ENCODE data around the gene STX18.
A peak's percentile ranks its signal among the peaks of the same experiment; 100 is the strongest.
"Not testable (repeated sequence)": the region's sequence is repeated elsewhere in the genome, so short reads cannot be mapped to it uniquely, and the experiment has no call there.

The STX18 gene

DNA sequence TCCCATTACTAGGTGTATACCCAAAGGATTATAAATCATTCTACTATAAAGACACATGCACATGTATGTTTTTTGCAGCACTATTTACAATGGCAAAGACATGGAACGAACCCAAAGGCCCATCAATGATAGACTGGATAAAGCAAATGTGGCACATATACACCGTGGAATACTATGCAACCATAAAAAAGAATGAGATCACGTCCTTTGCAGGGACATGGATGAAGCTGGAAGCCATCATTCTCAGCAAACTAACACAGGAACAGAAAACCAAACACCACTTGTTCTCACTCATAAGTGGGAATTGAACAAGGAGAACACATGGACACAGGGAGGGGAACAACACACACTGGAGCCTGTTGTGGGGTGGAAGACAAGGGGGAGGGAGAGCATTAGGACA, 31.2 kb downstream of the STX18 start:
- DNase-seq = not testable (repeated sequence)

DNA sequence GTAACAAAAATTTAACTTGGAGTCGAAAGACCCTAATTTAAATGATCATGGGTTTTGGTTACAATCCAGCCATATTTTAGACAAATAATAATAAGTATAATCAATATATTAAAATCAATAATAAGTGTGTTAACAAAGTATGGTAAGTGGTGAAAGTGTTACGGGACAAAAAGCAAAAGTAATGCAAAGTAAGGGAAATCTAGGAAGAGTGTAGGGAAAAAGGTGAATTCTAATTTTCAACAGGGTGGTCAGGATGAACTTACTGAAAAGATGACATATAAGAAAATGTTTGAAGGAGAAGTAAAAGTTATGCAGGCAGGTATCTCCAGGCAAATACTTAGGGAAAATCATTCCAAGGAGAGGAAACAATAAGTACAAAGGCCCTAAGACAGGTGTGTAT, 32.3 kb downstream of the STX18 start:
- DNase-seq = no peak

DNA sequence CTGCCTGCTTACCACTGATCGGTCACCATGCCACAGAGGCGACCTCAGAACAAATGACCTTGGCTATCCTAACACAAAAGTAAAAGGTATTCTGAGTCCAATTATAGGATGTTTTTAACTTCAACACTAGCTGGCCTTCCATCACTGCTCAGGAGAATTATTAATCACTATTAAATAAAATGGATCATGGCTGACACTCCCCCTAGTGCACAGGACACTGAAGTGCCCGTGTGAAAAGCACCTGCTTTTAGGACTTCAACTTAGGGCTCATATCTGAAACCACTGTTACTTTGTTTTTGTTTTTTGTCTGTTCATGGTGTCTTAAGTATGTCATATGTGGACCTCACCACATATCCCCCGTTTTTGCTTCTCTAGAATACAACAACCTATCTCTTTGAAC, 33.9 kb downstream of the STX18 start:
- DNase-seq = no peak

DNA sequence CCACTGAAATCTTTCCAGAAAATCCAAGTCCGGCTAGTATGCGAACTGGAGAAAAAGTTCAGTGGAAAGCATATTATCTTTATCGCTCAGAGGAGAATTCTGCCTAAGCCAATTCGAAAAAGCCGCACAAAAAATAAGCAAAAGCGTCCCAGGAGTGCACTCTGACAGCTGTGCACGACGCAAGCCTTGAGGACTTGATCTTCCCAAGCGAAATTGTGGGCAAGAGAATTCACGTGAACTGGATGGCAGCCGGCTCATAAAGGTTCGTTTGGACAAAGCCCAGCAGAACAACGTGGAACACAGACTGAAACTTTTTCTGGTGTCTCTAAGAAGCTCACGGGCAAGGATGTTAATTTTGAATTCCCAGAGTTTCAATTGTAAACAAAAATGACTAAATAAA, 34.4 kb downstream of the STX18 start:
- DNase-seq = no peak

DNA sequence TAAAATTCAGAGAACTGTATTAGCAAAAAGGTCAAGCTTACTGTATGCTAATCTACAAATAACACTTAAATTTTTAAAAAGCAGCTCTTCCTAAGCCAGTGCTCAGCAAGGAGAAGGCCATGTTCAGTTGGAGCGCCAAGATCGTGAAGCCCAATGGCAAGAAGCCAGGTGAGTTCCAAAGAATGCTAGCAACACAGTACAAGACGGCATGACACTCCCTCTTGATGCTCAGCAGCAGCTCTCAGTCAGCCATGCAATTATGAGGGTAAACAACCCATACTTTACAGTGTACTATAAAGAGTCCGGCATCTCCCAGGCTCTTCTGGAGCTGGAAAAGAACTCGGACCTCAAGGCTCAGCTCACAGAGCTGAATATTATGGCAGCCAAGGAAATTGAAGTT, 34.9 kb downstream of the STX18 start:
- DNase-seq = no peak

DNA sequence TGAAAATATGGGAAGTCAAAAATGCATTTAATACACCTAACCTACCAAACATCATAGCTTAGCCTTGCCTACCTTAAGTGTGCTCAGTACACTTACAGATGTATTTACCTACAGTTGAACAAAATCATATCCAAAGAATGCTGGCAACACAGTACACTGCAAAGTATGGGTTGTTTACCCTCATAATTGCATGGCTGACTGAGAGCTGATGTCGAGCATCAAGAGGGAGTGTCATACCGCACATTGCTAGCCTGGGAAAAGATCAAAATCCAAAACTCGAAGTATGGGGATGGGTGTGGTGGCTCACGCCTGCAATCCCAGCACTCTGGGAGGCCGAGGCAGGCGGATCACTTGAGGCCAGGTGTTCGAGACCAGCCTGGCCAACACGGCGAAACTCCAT, 36.6 kb downstream of the STX18 start:
- DNase-seq = not testable (repeated sequence)

DNA sequence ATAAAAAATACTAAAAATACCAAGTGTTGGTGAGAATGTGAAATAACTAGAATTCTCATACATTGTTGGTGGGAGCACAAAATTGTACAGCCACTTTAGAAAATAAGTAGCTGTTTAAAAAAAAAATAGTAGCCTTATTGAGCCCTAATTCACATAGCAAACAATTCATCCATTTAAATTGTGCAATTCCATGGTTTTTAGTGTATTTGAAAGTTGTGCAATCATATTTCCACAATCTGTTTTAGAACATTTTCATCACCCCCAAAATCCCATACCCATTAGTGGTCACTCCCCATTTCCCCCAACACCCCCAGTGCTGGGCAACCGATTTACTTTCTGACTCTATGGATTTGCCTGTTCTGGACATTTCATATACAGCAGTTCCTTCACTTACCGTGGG, 37.1 kb downstream of the STX18 start:
- DNase-seq = no peak

DNA sequence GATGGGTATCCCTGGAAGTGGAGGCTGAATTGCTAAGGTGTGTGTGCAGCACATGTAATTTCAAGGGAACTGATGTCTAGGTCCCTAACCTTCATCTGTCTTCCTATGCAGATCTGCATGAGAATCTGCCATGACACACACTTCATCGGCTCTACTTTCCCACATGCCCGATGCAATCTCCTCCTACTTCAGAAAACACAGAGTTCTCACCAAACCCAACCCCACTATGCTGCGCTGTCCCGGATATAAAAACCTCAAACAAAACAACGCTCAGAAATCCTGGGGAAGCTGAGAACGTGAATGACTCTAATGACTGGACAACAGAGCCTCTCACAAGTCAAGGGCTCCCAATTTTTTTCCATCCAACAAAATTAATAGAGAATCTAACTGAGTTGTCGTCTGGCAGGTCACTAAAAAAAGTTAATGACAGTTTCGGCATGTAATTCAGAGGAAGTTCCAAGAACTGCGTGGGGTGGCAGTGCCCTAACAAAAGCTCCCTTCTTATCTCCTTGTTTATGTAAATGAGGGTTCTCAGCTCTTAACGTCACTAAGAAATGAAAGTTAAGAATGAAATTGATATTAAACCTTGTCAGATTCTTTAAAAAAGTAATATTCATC, 39.0 kb downstream of the STX18 start:
- no peak for DNase-seq

DNA sequence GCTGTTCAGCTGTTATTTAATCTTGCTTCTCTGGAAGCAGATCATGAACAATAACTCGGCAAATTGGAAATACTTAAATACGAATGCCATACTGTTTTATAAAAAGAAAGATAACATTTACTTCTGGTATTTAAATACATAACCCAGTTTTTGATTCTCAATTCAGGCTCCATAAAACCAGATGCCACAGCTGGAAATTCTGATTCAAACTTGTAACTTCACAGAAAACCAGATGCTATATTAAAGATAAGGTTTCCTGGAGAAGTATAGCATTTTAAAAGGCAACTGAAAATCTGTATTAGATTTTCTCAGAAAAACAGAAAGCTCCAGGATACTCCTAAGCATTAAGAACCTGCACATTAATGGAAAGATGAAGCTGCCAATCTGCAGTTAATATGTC, 40.2 kb downstream of the STX18 start:
- no peak for DNase-seq

DNA sequence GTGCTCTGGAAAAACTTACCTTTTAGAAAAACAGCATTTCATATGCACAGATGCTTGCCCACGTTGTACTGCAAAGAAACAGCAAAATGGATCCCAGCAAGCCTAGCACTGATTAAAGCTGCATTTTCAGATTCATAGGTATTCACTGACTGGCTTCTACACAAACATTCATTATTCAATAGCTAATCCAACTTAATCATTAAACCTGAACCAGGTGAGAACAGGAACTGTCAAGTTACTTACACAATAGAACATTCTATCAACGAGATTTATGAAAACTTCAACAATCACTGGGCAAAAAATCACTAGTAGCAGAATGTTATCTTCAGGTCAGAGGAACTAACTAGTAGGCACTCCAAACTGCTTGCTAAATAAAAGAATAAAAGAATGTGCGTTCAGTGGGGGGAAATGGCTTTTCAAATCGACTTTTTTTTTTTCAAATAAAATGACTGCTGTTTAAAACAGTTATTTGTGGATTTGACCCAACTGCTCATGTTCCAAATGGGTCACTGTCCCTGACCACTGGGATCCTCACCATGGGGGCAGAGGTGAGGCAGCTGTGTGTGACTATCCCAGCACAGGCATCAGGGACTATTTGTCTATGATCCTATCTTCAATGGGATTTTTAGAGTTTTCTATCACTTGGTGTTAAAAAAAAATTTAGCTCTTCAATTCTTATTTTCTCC, 42.3 kb downstream of the STX18 start:
- no peak for DNase-seq

DNA sequence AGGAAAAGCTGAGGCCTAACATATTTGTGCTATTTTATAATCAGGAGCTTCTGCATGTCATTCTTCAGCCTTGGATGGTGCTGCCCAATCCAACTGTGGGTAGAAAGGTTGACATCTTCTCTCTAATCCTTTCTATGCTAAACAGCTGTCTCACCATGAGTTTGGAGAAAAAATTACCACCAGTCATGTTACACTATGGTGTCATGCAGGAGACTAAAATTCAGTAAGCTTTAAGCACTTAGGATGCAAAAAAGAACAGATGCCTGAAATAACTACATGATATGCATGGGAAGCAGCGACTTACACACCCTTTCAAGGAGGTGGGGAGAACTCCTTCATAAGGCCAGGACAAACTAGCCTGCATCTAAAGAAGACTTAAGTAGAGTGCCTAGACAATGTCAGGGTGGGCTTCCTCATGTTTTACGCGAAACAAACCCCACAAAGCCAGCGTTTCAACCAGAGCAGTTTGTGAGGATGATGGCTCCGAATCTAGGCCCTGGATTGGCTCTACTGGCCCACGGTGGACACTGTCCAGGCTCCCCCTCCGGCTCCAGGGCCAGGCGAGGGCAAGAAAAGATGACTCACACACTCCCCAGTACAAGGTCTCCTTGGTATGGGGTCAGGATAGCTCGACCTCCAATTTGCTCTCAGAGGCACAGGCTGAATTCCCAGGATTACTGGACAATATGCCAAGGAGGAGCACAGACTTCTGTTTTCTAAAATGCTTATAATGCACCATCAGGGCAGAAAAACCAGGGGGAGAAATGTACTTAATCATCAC, 45.1 kb downstream of the STX18 start:
- no peak for DNase-seq

DNA sequence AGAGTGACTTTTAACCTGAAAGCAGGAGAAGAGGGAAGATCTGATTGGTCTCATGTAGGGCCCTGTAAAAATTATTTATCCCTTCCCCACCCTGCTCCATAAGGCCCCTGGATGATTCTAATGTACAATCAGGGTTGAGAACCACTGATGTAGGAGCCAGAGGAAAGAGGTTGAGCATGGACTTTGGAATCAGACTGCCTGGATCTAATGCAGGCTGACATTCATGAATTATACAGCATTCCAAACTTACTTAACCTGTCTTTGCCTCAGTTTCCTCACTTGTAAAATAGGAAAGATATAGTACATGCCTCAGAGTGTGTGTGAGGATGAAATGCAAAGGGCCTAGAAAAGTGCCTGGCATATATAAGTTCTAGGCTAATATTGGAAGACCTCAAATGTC, 47.0 kb downstream of the STX18 start:
- DNase-seq = no peak

DNA sequence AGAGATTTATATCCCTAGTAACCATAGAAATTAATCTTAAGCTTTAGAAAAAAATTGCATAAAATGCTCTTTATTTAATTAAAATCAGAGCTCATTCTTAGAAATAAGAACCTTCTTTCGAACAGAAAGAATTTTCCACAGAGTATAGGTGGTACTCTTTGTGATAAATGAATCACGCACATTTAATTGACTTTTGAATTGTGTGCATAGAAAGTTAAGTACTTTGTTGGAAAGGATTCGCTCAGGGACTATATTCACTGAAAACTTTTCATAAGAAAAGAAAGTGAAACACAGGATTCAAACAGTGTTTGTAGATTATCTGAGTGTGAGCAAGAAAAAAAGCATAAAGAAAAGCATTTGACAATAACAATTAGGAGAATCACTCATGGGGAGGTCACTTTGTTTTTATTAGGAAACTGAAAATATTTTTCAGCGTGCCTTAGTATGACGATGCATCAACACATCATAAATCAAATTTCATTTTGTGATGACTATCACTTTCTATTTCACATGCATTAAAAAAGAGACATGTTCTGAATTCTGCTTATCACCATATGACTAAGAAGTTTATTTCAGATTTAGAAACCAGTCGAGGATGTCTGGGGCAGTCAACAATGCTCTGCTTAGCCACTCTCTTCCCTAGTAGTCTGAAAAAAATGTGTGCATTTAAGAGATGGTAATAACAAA, 49.5 kb downstream of the STX18 start:
- no peak for DNase-seq

DNA sequence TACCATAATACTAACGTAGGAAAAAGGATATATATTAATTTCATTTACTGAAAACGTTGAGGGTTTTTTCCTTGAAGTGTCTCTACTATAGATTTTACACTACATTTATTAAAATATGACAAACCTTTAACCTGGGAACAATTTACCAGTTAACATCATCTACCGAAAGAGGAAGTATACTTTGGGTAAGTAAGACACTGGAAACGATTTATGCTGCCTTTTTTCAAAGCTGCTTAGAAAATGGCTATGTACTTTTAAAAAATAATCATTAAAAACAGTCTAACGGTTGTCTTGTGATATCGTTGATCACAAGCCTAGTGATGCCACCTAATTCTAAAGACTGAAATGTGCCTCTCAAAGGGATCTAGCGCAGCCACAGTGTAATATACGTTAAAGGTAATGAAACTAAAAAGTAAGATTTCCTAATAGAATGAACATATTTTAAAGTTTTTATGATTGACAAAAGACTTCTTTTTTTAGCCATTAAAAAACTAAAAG, 50.4 kb downstream of the STX18 start:
- DNase-seq = no peak

DNA sequence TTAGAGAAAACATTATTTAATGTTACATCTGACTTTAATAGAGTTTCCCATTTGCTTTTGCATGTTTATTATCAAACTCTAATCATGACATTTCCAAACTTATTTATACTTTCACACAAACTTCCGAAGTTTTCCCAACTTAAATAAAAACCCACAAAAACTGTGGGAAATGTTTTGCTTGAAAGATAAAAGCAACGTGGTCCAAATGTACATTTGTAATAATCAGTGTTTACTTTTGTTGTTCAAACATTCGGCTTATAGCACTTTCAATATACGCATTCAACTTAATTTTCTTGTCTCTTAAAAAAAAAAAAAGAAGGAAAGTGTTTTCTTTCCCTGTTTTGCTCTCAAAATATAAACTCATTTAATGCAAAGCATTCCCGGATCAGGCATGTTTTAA, 51.0 kb downstream of the STX18 start:
- DNase-seq = no peak

DNA sequence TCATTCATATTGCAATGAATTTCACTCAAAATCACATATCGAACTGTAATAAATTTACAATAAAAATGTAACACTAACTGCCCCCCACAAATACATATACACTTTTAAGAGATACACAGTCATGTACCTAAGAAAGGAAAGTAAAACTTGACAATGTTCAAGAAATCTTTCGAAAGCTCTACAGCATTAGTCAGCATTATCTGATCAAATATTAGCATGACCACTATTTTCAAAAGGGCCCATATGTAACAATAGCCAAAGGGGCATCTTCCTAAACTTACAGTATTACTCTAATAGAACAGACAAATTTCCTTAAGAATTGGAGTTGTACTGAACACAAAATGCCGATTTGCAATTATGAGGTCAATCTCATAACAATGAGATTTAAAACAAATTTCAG, 51.8 kb downstream of the STX18 start:
- DNase-seq = no peak

DNA sequence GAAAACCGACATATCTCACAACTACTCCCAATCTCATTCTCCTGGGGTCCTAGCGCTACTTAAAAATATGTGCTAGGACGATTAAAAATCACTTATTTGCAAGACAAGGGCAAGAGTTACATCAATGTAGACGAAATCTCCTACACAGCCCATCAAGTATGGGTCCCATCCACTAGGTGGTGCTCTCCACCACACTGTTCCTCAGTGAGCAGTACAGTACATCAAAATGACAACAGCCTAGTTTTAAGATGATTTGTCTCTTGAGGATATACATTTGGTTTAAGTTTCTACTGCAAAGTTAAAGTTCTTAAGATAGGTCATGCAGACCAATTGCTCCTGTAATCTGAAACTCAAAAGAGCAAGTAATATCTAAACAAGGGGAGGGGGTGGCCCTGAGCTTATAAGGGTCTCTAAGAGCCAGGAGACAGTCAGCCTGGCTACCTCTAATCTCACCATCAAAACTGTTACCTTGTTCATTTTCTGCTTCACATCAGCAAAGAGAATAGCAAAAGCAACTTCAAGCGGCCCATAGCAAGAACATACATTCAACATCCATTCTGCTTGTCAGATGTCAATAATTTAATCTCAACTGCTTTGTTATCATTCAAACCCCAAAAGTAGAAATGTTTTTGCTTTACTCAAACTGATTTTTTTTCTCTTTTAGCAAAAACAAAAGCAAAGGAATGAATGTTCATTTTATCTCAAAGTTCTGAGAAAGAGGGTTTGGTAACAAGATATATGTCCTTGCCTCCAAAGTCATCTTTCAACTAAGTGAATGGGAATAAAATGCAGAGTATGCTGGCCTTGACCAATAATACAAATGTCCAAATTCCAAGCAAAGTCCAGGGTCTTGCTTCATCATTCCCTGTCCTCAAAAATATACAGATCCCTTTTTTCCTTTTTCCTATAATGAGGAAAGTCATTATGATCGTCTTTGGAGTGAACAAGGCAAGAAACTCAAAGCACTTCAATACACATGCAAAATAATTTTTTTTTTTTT, 53.1 kb downstream of the STX18 start:
- peak; percentile 22 for DNase-seq

DNA sequence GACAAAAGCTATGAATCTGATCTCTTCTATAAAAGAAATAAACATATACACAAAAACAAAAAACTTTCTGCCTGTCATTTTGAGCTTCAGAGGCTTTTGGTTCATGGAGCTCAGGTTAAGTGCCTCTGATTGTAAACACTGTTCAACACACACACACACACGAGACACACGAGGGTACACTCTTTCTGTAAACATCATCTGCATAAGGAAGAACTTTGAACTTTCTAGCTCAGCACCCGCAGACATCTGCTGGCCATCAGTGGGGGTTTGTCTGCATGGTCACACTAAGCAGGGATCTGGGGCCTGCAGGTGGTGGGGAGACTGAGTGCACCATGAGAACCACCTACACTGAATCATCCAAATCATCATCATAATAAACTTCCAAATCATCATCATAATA, 54.9 kb downstream of the STX18 start:
- DNase-seq = no peak

DNA sequence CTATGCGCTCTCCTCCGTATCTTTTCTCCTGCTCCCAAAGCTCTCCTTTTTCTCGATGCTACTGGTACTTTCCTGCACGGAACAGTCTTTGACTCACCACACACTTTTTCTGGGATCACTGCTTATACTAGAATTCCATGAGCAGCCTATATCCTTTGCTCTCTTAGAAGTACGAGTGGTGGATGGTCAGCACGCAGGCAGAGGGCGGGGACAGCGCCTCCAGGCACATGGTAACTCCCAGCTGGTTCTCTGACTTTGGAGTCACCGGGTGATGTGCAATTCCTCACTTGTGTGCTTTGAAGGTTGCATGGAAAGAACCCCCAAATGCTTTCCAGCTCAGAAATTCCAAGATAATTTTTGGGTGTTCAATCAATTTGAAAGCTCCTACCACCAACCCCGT, 56.0 kb downstream of the STX18 start:
- no peak for DNase-seq

DNA sequence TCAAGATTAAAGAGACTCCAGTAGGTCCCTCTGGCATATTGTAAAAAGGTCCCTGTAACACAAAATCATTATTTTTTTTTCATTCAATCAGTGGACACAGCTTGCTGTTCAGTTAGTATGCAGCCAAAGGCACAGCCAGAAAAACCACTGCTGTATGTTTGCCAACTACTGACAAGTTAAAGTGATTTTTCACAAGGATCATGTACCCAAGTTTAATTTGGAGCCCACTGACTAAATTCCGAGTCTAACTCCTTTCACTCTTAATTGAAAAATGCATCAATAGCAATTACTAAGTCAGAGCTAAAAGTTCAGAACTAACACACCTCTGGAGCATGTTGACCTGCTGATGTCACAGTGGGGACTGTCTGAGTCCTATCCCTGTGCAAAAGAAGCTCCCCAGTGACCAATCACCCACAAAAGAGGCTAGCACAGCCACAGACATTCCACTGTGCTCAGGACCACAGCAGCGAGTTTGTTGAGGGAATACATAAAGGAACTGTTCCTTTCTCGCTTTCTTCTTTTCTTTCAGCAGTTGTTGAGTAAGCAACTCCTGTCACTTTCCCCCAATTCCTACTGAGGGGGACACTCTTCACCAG, 60.4 kb downstream of the STX18 start:
- no peak for DNase-seq

DNA sequence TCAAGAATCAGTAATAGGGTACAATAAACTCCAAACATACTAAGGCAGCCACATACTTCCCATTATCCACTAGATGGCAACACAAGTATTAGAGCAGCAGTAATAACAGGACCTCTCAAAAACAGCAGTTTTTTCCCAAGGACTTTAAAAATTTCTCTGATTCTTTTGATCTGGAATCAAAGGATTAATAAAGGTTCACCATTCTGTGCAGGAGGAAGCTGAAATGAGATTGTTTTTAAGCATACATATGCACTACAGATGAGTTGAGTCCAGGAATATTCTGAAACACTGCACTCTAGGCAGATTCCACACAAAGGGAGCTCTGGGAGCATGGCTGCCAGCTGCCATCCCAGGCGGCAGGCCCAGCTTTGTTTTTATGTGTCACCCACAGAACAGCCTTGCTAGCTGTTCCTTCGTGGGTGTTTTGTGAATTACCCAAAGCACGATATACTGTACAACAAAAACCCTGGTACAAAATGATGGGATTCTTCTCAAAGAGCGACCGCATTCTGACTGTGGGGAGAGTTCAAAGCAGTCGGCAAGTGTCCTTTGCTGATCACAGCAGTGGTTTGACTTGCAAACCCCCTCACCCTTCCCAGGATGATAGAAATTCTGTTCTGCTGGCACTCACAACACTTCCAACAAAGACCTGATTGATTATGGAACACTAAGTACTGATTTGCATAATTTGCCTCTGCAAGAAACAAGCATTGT, 61.0 kb downstream of the STX18 start:
- DNase-seq = peak; percentile 25

All from right kidney (tissue), 1 donor.